ENCODE measurements around the gene BRD9.
"Not testable (repeated sequence)": the region's sequence is repeated elsewhere in the genome, so short reads cannot be mapped to it uniquely, and the experiment has no call there.

Gene BRD9

DNA sequence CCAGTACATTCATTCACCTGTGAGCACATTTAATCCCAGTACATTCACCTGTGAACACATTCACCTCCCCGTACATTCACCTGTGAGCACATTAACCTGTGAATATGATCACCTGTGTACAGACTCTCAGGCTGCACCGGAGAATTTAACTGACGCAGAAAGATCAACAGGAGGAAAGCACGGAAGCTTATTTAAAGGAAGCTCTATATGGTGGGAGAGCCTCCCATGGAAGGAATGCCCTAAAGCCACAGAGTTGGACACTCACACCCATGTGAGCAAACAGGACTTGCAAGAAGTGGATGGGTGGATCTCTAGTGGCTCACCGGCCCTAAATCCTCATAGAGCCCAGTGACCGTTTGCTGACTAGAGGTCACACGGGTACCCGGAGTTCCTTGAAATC lies 38.3 kb upstream of the BRD9 start:
- peaks cover 13% of the 10 kb centered on the region for H3K27me3 Mint-ChIP-seq
- no peak overlapping the region for H3K4me3 Mint-ChIP-seq
- H3K9me3 Mint-ChIP-seq, result peaks cover 3% of the 10 kb centered on the region
- H3K36me3 Mint-ChIP-seq, result peaks cover 2% of the 10 kb centered on the region
- no peak overlapping the region for H3K27ac Mint-ChIP-seq
- peaks cover 2% of the 10 kb centered on the region for H3K4me1 Mint-ChIP-seq
- no peak for ATAC-seq (ENCODE audit: low read depth)
- no peak for DNase-seq (ENCODE audit: low spot score in 2 of 2)

DNA sequence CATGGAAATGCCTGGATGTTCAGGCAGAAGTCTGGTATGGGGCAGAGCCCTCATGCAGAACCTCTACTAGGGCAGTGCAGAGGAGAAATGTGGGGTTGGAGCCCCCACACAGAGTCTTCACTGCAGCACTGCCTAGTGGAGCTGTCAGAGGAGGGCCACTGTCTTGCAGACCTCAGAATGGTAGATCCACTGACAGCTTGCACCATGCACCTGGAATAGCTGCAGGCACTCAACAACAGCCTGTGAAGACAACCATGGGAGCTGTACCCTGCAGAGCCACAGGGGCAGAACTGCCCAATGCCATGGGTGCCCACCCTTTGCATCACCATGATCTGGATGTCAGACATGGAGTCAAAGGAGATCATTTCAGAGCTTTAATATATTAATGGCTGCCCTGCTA lies 37.0 kb upstream of the BRD9 start:
- DNase-seq (ENCODE audit: low spot score in 2 of 2) (no peak), ATAC-seq (ENCODE audit: low read depth) (no peak)
- Mint-ChIP-seq H3K4me3 (no peak overlapping the region), H3K27ac (no peak overlapping the region), H3K9me3 (no peaks in the 10 kb centered on the region), H3K4me1 (peaks cover 2% of the 10 kb centered on the region), H3K27me3 (peaks cover 13% of the 10 kb centered on the region), H3K36me3 (no peaks in the 10 kb centered on the region)

DNA sequence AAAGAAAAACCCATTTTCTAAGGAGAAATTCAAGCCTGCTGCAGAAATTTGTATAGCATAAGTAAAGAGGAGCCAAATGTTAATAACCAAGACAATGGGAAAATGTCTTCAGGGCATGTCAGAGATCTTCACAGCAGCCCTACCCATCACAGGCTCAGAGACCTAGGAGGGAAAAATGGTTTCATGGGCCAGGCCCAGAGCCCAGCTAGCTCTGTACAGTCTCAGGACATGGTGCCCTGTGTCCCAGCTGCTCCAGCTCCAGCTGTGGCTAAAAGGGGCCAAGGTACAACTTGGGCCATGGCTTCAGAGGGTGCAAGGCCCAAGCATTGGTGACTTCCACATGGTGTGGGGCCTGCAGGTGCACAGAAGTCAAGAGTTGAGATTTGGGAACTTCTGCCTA lies 36.6 kb upstream of the BRD9 start:
- H3K27me3 Mint-ChIP-seq, result peaks cover 13% of the 10 kb centered on the region
- not testable (repeated sequence) for DNase-seq (ENCODE audit: low spot score in 2 of 2); H3K4me3 Mint-ChIP-seq; H3K9me3 Mint-ChIP-seq; H3K27ac Mint-ChIP-seq; H3K36me3 Mint-ChIP-seq; ATAC-seq (ENCODE audit: low read depth); H3K4me1 Mint-ChIP-seq

DNA sequence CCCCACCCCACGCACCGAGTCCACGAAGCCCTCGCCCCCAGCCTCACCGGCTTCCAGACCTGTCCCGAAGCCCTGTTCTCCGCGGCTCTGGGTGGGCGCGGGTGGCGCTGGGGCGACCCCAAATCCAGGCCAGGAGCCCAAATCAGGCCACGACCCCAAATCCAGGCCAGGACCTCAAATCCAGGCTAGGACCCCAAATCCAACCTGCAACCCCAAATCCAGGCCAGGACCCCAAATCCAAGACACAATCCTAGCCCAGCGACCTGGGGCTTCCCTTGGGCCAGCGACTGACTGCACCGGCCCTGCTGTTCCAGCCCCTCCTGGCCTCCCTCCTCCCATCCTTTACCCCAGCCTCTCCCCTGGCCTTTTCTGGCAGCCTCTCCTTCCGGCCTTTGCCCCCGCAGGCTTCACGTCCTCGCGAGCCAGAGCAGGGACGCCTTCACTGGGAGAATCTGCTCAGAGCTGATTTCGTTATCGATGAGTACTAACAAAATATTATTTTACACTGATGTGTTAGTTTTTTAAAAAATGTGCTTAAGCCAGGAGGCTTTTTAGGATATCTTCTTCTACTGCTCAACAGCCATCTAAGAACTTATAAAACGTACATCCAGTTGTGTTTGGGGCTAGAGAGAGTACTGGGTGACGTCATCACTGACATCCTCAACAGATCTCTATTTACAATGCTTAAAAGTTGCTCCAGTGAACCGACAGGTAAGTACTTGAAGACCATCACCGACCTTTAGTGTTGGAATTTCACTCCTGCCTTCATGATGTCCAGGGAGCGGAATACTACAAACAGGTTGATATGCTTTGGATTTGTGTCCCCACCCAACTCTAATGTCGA lies 34.8 kb upstream of the BRD9 start:
- DNase-seq (ENCODE audit: low spot score in 2 of 2) (no peak), ATAC-seq (ENCODE audit: low read depth) (no peak)
- Mint-ChIP-seq H3K27me3 (peaks cover 10% of the 10 kb centered on the region), H3K4me3 (peak overlapping the region; percentile 53), H3K9me3 (no peaks in the 10 kb centered on the region), H3K4me1 (peaks cover 2% of the 10 kb centered on the region), H3K36me3 (no peaks in the 10 kb centered on the region), H3K27ac (no peak overlapping the region)

DNA sequence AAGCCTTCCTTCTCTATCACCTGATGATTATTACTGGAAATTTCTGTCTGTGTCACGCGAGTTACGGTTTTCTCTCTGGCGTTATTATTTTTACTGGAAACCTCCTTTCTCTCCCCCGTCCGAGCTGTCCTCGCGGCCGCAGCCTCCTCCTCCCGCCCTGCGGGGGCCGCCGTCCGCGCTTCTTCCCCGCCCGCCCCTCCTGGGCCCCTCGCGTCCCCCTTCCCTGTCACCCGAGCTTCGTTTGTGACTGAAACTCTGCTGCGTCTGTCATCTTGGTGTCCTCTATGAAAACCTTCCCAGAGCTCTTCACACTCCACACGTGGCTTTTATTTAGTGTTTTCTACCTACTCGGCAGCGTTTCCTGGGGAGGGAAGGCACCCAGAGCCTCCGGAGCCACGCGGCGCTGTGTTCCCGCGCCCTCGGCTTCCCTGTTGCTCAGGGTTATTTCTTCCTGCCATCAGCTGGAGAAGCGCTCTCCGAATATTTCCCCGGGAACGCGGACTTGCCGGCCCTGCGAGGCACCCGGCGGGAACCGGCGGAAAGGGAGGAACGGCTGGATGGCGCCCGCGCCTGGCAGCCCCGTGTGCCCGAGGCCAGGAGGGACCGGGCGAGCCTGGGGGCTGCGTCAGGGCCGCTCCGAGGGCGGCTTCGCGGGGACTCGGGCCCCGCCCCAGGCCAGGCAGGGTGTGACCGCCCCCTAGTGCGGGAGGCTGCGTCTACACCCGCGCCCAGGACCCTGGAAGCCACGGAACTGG lies 34.0 kb upstream of the BRD9 start:
- H3K27me3 Mint-ChIP-seq, result peaks cover 10% of the 10 kb centered on the region
- H3K4me1 Mint-ChIP-seq, result peaks cover 2% of the 10 kb centered on the region
- peak; percentile 11 to 25 for DNase-seq (ENCODE audit: low spot score in 2 of 2)

DNA sequence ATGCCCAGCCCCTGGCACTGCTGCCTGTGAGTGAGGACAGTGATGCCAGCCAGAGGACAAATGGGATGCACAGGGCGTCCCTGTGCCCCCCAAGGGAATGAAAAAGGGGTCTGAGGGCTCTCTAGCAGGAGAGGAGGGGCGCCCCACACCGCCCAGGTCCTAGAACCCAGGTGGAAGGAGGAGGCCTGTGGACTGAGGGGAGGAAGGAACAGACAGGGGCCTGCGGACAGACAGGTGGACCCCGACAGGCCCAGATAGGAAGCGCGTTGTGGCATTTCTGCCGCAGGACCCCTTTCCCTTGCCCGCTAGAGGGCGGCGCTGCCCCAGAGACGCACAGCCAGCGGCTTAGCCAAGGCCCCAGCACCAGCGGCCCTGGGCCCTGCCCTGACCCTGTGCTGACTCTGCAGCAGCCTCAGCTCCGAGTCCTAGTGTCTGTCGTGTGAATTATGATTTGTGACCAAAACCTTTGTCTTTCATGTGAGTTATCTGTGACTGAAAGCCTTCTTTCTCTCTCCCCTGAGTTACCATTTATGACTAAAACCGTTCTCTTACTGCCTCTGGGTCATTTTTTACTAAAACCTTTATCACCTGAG lies 30.8 kb upstream of the BRD9 start:
- H3K27ac Mint-ChIP-seq, result no peak overlapping the region
- peaks cover 2% of the 10 kb centered on the region for H3K36me3 Mint-ChIP-seq
- H3K4me1 Mint-ChIP-seq, result peaks cover 2% of the 10 kb centered on the region
- DNase-seq (ENCODE audit: low spot score in 2 of 2), result peak; percentile 58 to 70
- no peak overlapping the region for H3K4me3 Mint-ChIP-seq
- H3K9me3 Mint-ChIP-seq, result no peaks in the 10 kb centered on the region
- H3K27me3 Mint-ChIP-seq, result peaks cover 8% of the 10 kb centered on the region
- peak; percentile 85 for ATAC-seq (ENCODE audit: low read depth)

More for the DNA sequence above, 34.0 kb upstream of the BRD9 start:
- Mint-ChIP-seq H3K9me3 (no peaks in the 10 kb centered on the region), H3K27ac (no peak overlapping the region), H3K4me3 (no peak overlapping the region), H3K36me3 (no peaks in the 10 kb centered on the region)
- peak; percentile 70 for ATAC-seq (ENCODE audit: low read depth)

DNA sequence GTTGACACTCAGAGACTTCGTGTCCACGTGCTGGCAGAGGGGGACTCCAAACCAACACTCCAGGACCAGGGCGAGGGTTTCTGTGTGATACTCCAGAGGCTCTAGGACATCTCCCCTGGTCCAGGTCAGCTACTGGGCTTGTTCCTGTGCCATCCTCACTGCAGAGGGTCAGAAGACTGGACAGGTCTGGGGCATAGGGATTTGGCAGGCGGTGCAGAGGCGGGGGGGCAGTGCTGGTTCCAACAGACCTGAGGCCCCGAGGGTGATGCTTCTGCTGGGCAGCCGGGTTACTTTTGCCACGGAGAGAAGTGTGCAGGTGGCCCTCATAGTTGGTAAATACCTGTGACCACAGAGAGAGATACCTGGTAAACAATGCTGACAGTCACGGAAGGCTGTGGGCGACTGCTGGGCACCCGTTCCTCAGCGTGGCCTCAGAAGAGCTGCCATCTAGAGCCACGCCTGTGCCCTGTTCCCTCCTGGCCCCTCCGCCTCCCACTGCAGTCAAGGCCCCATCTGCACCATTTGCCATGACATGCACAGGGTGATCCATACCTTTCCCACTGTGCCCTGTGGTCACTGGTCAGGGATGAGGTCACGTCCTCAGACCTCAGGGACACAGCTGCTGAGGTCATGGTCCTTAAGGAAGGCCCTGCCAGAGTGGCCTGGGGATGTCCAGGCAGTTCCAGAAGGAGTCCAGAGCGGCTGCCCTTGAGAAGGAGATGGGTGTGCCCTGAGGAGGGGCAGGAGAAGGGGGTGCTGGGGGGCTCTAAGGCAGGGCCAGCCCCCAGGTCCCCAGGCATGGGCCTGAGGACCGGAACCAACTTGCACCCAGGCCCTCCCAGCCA lies 30.1 kb upstream of the BRD9 start:
- peaks cover 6% of the 10 kb centered on the region for H3K27me3 Mint-ChIP-seq
- H3K36me3 Mint-ChIP-seq, result peaks cover 2% of the 10 kb centered on the region
- H3K4me3 Mint-ChIP-seq, result no peak overlapping the region
- H3K9me3 Mint-ChIP-seq, result no peaks in the 10 kb centered on the region
- no peak overlapping the region for H3K27ac Mint-ChIP-seq
- peaks cover 2% of the 10 kb centered on the region for H3K4me1 Mint-ChIP-seq
- ATAC-seq (ENCODE audit: low read depth), result no peak
- no peak for DNase-seq (ENCODE audit: low spot score in 2 of 2)

DNA sequence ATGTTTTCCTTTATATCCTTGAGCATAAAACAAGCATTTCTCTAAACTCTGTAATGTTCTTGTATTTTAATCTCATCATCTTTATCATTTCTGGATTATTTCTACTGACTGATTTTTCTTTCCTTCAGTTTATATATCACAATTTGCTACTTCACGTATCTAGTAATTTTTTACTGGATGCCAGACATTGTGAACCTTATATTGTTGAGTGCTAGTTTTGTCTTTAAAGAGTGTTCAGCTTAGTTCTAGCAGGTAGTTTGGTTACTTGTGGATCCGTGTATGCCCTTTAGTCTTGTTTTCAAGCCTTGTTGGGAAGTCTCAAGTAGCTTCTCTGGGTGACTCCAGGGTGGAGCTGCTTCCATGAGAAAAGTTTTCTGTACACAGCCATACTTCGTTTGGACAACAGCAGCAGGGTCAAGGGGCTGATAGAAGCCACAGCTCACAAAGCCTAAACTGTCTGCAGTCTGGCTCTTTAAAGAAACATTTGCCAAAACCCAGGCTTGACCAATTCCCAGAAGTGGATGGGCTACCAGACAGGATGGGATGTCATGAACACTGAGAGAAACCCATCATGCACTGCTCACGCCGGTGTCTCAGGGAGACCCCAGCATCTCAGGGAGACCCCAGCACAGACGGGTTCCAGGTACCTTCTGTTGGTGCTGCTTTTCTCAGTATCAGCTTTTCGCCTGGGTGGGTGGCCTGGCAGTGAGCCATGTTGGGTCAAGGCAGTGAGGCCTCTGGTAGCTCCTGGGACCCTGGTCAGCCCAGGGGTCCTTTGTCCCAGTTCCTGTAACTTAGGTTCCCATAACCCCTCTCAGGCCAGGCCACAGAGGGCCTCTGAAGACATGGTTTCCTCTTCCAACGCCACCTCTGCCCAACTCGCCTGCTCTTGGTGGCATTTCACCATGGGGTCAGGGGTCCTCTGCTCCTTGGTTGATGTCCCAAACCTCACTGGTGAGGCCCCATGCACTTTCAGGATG lies 29.1 kb upstream of the BRD9 start:
- no peak overlapping the region for H3K27ac Mint-ChIP-seq
- H3K27me3 Mint-ChIP-seq, result peaks cover 4% of the 10 kb centered on the region
- H3K9me3 Mint-ChIP-seq, result no peaks in the 10 kb centered on the region
- peaks cover 2% of the 10 kb centered on the region for H3K36me3 Mint-ChIP-seq
- no peaks in the 10 kb centered on the region for H3K4me1 Mint-ChIP-seq
- DNase-seq (ENCODE audit: low spot score in 2 of 2) (no peak), ATAC-seq (ENCODE audit: low read depth) (no peak)
- H3K4me3 Mint-ChIP-seq, result no peak overlapping the region

DNA sequence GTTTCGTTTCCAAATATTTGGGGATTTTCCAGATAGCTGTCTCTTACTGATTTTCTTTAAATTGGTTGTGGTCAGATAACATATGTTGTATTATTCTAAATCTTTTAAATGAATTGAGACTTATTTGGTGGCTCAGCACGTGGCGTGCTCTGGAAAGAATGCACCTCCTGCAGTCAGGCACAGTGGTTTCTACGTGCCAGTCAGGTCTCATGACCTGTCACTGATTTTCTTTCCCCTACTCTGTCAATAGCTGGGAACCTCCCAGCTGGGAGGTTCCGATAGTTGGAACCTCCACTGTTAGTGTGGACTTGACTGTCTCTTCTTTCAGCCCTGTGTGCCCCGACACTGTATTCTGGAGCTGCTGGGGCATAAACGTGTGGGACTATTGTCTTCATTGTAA lies 27.7 kb upstream of the BRD9 start:
- no peaks in the 10 kb centered on the region for H3K4me1 Mint-ChIP-seq
- peaks cover 2% of the 10 kb centered on the region for H3K36me3 Mint-ChIP-seq
- ATAC-seq (ENCODE audit: low read depth) (no peak), DNase-seq (ENCODE audit: low spot score in 2 of 2) (no peak)
- H3K27ac Mint-ChIP-seq, result no peak overlapping the region
- H3K4me3 Mint-ChIP-seq, result no peak overlapping the region
- H3K27me3 Mint-ChIP-seq, result no peaks in the 10 kb centered on the region
- no peaks in the 10 kb centered on the region for H3K9me3 Mint-ChIP-seq

DNA sequence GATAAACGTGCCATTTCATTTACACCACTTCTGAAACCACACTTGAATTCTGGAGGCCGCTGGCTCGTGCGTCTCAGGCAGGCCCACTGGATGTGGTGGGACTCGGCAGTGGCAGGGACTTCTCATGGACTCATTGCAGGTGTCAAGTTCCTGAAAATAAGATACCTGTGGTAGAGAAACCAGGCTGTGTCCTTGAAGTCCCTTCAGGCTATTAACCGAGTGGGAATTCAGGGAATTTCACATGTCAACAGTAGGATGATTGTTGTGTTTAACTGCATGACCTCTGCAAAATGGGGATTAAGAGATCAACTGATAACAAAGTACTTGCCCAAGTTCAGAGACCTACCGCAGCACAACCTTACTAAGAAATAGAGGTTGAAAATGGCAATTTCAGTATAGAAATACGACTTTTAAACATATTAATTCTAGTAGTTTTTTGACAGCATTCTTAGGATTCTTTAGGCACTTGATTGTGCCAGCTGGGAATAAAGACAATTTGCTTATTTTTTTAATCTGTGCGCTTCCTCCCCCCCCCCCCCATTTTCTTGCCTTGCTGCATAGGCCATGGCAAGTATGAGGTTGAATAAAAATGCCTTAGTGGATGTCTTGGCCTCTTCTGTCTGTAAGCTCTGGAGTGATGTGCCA lies 26.9 kb upstream of the BRD9 start:
- Mint-ChIP-seq H3K4me1 (no peaks in the 10 kb centered on the region), H3K27ac (no peak overlapping the region), H3K9me3 (no peaks in the 10 kb centered on the region), H3K4me3 (no peak overlapping the region), H3K36me3 (peaks cover 5% of the 10 kb centered on the region), H3K27me3 (no peaks in the 10 kb centered on the region)
- no peak for DNase-seq (ENCODE audit: low spot score in 2 of 2)
- no peak for ATAC-seq (ENCODE audit: low read depth)

DNA sequence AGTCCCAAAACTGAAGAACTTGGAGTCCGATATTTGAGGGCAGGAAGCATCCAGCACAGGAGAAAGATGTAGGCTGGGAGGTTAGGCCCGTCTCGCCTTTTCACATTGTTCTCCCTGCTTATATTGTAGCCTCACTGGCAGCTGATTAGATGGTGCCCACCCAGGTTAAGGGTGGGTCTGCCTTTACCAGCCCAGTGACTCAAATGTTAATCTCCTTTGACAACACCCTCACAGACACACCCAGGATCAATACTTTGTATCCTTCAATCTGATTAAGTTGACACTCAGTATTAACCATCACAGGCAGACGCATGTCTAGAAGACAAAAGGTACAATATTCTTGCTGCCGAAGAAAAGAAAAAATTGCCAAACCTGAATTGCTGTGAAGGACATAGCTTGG lies 26.1 kb upstream of the BRD9 start:
- DNase-seq (ENCODE audit: low spot score in 2 of 2); H3K4me1 Mint-ChIP-seq; H3K4me3 Mint-ChIP-seq; H3K27ac Mint-ChIP-seq; H3K9me3 Mint-ChIP-seq; H3K36me3 Mint-ChIP-seq; ATAC-seq (ENCODE audit: low read depth); H3K27me3 Mint-ChIP-seq: not testable (repeated sequence)

DNA sequence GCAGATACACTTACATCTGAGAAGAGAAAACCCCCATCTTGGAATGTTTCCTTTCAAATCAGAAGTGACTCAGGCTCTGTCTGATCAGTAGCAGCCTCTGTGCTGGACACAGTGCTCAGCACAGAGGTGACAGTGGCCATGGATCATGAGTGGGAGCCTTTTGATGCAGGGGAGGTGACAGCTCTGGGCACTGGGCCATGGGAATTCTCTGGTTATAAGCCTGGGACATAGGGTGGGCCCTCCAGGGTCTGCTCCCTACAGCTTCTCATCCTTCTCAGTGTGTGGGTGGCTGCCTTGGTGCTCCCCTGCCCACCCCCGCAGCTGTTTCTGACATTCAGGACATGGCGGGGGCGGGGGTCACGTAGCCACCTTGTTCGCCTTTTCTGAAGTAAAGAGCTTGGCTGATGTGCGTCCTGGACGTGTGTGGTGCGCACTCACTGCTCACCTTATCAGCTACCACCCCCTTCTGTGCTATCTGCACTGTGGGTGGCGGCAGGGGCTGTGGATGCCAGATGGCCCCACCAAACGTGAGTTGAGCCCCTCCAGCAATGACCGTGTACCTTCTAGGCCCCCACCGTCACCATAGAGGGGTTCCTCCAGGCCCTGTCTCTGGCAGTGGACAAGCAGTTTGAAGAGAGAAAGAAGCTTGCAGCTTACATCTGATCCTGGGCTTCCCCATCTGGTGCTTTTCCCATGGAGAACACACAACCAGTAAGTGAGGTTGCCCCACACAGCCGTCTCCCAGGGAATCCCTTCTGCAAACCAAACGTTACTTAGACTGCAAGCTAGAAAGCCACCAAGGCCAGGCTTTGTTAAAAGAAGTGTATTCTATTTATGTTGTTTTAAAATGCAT lies 24.1 kb upstream of the BRD9 start:
- Mint-ChIP-seq H3K9me3 (no peaks in the 10 kb centered on the region), H3K4me1 (no peaks in the 10 kb centered on the region)

More for the DNA sequence above, 24.1 kb upstream of the BRD9 start:
- no peak for ATAC-seq (ENCODE audit: low read depth)
- Mint-ChIP-seq H3K27ac (no peak overlapping the region), H3K27me3 (no peaks in the 10 kb centered on the region), H3K4me3 (no peak overlapping the region), H3K36me3 (peaks cover 5% of the 10 kb centered on the region)
- no peak for DNase-seq (ENCODE audit: low spot score in 2 of 2)

Measured in memory B cell (primary cell).